Small intestine (tissue), 7 donors: ENCODE measurements around the gene MCF2L2. TPM values are rescaled to one million over a fixed set of nuclear protein-coding genes. Genes with fewer than 3 reads are reported as not detected.
A peak's percentile ranks its signal among the peaks of the same experiment; 100 is the strongest.
"Not testable (repeated sequence)": the region's sequence is repeated elsewhere in the genome, so short reads cannot be mapped to it uniquely, and the experiment has no call there.

Experiments used
- DNase-seq, 2 donors: peaks; one replicate each; pipeline versions ENCODE4 v3.0.0 to v3.0.0-alpha.2; 2013
- FAIRE-seq: peaks from 2 replicates; lab custom pipeline; 2012; peaks lifted over from hg19 to GRCh38; lab: Jason Lieb, UNC
- H3K27ac ChIP-seq, 3 donors: one replicate each; pipeline ENCODE4 v1.5.1; 2013; ENCODE audit warnings: low read length in 2 of 3, mild to moderate bottlenecking in 2 of 3, control low read depth in 1 of 3, inconsistent platforms in 1 of 3, low read depth in 1 of 3, moderate library complexity in 1 of 3
- H3K27me3 ChIP-seq, 3 donors: one replicate each; pipeline ENCODE4 v1.6.1; 2013; ENCODE audit warnings: low read length in 3 of 3, inconsistent platforms in 1 of 3; ENCODE audit not compliant: control insufficient read depth in 3 of 3, insufficient read depth in 3 of 3
- H3K36me3 ChIP-seq, 3 donors: one replicate each; pipeline ENCODE4 v1.6.1; 2013; ENCODE audit warnings: low read length in 3 of 3, inconsistent platforms in 1 of 3, low read depth in 1 of 3, mild to moderate bottlenecking in 1 of 3, moderate library complexity in 1 of 3; ENCODE audit not compliant: control insufficient read depth in 3 of 3, insufficient read depth in 2 of 3
- H3K4me1 ChIP-seq, 3 donors: one replicate each; pipeline ENCODE4 v1.6.1; 2013; ENCODE audit warnings: low read length in 2 of 3, inconsistent platforms in 1 of 3, low read depth in 1 of 3, mild to moderate bottlenecking in 1 of 3, moderate library complexity in 1 of 3; ENCODE audit not compliant: control insufficient read depth in 3 of 3, insufficient read depth in 2 of 3
- H3K4me3 ChIP-seq, 3 donors: one replicate each; pipeline ENCODE4 v1.5.1; 2013; ENCODE audit warnings: low read length in 3 of 3, control low read depth in 1 of 3, inconsistent platforms in 1 of 3, low read depth in 1 of 3, mild to moderate bottlenecking in 1 of 3, moderate library complexity in 1 of 3
- H3K9me3 ChIP-seq, 2 donors: one replicate each; pipeline ENCODE4 v1.6.1; 2013; ENCODE audit warnings: low read depth in 1 of 2, low read length in 1 of 2; ENCODE audit not compliant: control insufficient read depth in 2 of 2, insufficient read depth in 1 of 2
- WGBS, 3 donors: extraction: QIAGEN DNeasy Blood & Tissue Kit; methylation state at CpG; one replicate each; pipeline ENCODE4 v1.1.7; 2013; 5-methylcytosine and 5-hydroxymethylcytosine counted together
- polyA plus RNA-seq, 4 donors: library from polyadenylated mRNA; stranded (reverse) in 3 of 4; unstranded in 1 of 4; fragments of 200-250 nt in 3 of 4; fragments of 120-200 nt in 1 of 4; gene quantifications; one replicate each; pipeline versions ENCODE4 v1.2.1 to v1.2.3, GENCODE V29; 2013
- donor health status: healthy with polysubstance abuse.
- donor health status: control.
- donor health status: control.
- donor health status: Bipolar disorder and iron deficiency.
- donor health status: healthy.

The MCF2L2 gene
- polyA plus RNA-seq, 4 donors: 1.1 to 1.3 (median 1.2) TPM; not detected in 1

- not testable (repeated sequence) for H3K9me3 ChIP-seq, H3K27ac ChIP-seq, H3K4me1 ChIP-seq, H3K36me3 ChIP-seq, H3K4me3 ChIP-seq, FAIRE-seq, H3K27me3 ChIP-seq, DNase-seq
- 86 to 87% (median 87%) methylated on average over 13 of the region's 13 CpGs for WGBS, 3 donors
Measured at GRCh38 chr3:183465710-183466109, 37.3 kb upstream of the MCF2L2 start.

GRCh38 chr3:183464480-183464879 lies 36.1 kb upstream of the MCF2L2 start:
- FAIRE-seq: no peak
- no peak overlapping the region for H3K4me3 ChIP-seq
- no peaks in the 10 kb centered on the region for H3K9me3 ChIP-seq
- H3K27ac ChIP-seq: no peak overlapping the region
- WGBS, 3 donors: 20 to 63% (median 26%) methylated on average over 2 of the region's 2 CpGs
- peaks cover 0 to 3% (median 0%) of the 10 kb centered on the region in 3 donors for H3K4me1 ChIP-seq
- DNase-seq: peak; percentile 33 to 45
- no peaks in the 10 kb centered on the region for H3K36me3 ChIP-seq
- no peaks in the 10 kb centered on the region for H3K27me3 ChIP-seq

- WGBS, 3 donors: 89 to 93% (median 90%) methylated on average over 7 of the region's 7 CpGs
- DNase-seq: no peak
- H3K4me3 ChIP-seq: no peak overlapping the region
- no peaks in the 10 kb centered on the region for H3K27me3 ChIP-seq
- no peak overlapping the region for H3K27ac ChIP-seq
- peaks cover 0 to 4% (median 0%) of the 10 kb centered on the region in 3 donors for H3K36me3 ChIP-seq
- no peak for FAIRE-seq
- no peaks in the 10 kb centered on the region for H3K4me1 ChIP-seq
- no peaks in the 10 kb centered on the region for H3K9me3 ChIP-seq
Measured at GRCh38 chr3:183460081-183461055, 31.9 kb upstream of the MCF2L2 start.

- Histone ChIP-seq H3K36me3 (peaks cover 0 to 12% (median 0%) of the 10 kb centered on the region in 3 donors), H3K27me3 (no peaks in the 10 kb centered on the region), H3K4me1 (peaks cover 0 to under 1% (median 0%) of the 10 kb centered on the region in 3 donors), H3K9me3 (no peaks in the 10 kb centered on the region), H3K27ac (no peak overlapping the region), H3K4me3 (no peak overlapping the region)
- DNase-seq (no peak), FAIRE-seq (no peak)
- 72 to 83% (median 80%) methylated on average over 5 of the region's 5 CpGs for WGBS, 3 donors
Measured at GRCh38 chr3:183455089-183455488, 26.7 kb upstream of the MCF2L2 start.

- 90 to 97% (median 94%) methylated on average over 4 of the region's 4 CpGs for WGBS, 3 donors
- Histone ChIP-seq H3K9me3 (no peaks in the 10 kb centered on the region), H3K27ac (no peak overlapping the region), H3K27me3 (no peaks in the 10 kb centered on the region), H3K36me3 (peaks cover 0 to 12% (median 0%) of the 10 kb centered on the region in 3 donors), H3K4me1 (peaks cover 0 to 3% (median 0%) of the 10 kb centered on the region in 3 donors), H3K4me3 (no peak overlapping the region)
- DNase-seq (no peak), FAIRE-seq (no peak)
Measured at GRCh38 chr3:183454064-183454463, 25.6 kb upstream of the MCF2L2 start.

GRCh38 chr3:183449791-183450190 lies 21.4 kb upstream of the MCF2L2 start:
- no peaks in the 10 kb centered on the region for H3K9me3 ChIP-seq
- H3K4me3 ChIP-seq: no peak overlapping the region
- FAIRE-seq (no peak), DNase-seq (no peak)
- H3K27ac ChIP-seq: no peak overlapping the region
- peaks cover 0 to 6% (median 0%) of the 10 kb centered on the region in 3 donors for H3K4me1 ChIP-seq
- no peaks in the 10 kb centered on the region for H3K27me3 ChIP-seq
- WGBS, 3 donors: 74 to 94% (median 90%) methylated on average over 1 of the region's 1 CpG
- H3K36me3 ChIP-seq: peaks cover 0 to 6% (median 0%) of the 10 kb centered on the region in 3 donors

GRCh38 chr3:183449391-183449790 lies 21.0 kb upstream of the MCF2L2 start:
- no peaks in the 10 kb centered on the region for H3K9me3 ChIP-seq
- 35 to 53% (median 47%) methylated on average over 4 of the region's 4 CpGs for WGBS, 3 donors
- H3K4me3 ChIP-seq: no peak overlapping the region
- peaks cover 0 to 6% (median 0%) of the 10 kb centered on the region in 3 donors for H3K36me3 ChIP-seq
- DNase-seq (no peak), FAIRE-seq (no peak)
- no peak overlapping the region for H3K27ac ChIP-seq
- peaks cover 0 to 6% (median 0%) of the 10 kb centered on the region in 3 donors for H3K4me1 ChIP-seq
- no peaks in the 10 kb centered on the region for H3K27me3 ChIP-seq

GRCh38 chr3:183448369-183449128 lies 20.1 kb upstream of the MCF2L2 start:
- Histone ChIP-seq H3K36me3 (peaks cover 0 to 6% (median 0%) of the 10 kb centered on the region in 3 donors), H3K27ac (no peak overlapping the region), H3K27me3 (no peaks in the 10 kb centered on the region), H3K9me3 (peaks cover 0 to 5% of the 10 kb centered on the region in 2 donors), H3K4me3 (peak overlapping the region in 1 of 3 donors; percentile 96), H3K4me1 (peaks cover 0 to 6% (median 0%) of the 10 kb centered on the region in 3 donors)
- DNase-seq (peak in 1 of 2 donors; percentile 7), FAIRE-seq (no peak)
- 32 to 52% (median 36%) methylated on average over 3 of the region's 3 CpGs for WGBS, 3 donors
